Stimulated activated CD8-positive, alpha-beta memory T cell treated with anti-CD3 and anti-CD28 coated beads, Interleukin-15, amount 100 ng/mL, for 4 hours (primary cell): ENCODE results near the gene IZUMO2.
"Not testable (repeated sequence)": the region's sequence is repeated elsewhere in the genome, so short reads cannot be mapped to it uniquely, and the experiment has no call there.

Experiments used
- DNase-seq, 2 donors: peaks; one replicate each; pipeline ENCODE4 v3.0.0-alpha.2; 2020; ENCODE audit warnings: low read depth in 2 of 2

Gene IZUMO2

DNA sequence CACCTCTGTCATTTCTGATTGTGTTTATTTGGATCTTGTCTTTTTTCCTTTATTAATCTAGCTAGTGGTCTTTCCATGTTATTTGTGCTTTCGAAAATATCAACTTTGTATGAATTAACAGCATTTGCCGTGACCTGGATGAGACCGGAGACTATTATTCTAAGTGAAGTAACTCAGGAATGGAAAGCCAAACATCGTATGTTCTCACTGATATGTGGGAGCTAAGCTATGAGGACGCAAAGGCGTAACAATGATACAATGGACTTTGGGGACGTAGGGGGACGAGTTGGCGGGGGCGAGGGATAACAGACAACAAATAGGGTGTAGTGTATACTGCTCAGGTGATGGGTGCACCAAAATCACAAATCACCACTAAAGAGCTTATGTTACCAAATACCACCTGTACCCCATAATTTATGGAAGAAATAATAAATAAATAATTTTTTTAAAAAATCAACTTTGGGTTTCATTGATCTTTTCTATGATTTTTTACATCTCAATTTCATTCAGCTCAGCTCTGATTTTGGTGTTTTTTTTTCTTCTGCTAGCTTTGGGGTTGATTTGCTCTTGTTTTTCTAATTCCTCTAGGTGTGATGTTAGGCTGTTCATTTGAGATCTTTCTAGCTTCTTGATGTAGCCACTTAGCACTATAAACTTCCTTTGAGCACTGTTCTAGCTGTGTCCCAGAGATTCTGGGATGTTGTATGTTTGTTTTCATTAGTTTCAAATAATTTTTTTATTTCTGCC lies 27.1 kb downstream of the IZUMO2 start:
- not testable (repeated sequence) for DNase-seq

DNA sequence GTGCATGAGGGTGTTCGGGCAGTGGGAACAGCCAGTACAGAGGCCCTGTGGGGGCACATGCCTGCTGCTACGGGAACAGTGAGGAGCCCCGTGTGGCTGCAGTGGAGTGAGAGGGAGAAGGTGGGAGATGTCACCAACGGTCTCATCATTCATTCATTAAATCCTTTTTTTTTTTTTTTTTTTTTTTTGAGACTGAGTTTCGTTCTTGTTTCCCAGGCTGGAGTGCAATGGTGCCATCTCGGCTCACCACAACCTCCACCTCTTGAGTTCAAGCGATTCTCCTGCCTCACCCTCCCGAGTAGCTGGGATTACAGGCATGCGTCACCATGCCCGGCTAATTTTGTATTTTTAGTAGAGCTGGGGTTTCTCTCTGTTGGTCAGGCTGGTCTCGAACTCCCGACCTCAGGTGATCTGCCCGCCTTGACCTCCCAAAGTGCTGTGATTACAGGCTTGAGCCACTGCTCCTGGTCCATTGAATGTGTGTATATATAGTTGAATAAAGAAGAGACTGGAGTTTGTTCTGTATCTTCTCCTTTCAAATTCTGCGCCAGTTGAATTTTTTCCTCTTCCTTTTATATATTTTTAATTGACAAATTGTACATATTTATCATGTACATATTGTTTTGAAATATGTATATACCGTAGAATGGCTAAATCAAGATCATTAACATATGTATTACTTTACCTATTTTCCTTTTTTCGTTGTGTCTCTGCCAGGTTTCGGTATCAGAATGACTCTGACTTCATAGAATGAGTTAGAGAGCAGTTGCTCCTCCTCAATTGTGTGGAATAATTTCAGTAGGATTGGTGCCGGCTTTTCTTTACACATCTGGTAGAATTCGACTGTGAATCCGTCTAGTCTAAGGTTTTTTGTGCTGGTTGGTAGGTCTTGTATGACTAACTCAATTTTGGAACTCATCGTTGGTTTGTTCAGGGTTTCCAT lies 28.0 kb downstream of the IZUMO2 start:
- DNase-seq, result not testable (repeated sequence)

DNA sequence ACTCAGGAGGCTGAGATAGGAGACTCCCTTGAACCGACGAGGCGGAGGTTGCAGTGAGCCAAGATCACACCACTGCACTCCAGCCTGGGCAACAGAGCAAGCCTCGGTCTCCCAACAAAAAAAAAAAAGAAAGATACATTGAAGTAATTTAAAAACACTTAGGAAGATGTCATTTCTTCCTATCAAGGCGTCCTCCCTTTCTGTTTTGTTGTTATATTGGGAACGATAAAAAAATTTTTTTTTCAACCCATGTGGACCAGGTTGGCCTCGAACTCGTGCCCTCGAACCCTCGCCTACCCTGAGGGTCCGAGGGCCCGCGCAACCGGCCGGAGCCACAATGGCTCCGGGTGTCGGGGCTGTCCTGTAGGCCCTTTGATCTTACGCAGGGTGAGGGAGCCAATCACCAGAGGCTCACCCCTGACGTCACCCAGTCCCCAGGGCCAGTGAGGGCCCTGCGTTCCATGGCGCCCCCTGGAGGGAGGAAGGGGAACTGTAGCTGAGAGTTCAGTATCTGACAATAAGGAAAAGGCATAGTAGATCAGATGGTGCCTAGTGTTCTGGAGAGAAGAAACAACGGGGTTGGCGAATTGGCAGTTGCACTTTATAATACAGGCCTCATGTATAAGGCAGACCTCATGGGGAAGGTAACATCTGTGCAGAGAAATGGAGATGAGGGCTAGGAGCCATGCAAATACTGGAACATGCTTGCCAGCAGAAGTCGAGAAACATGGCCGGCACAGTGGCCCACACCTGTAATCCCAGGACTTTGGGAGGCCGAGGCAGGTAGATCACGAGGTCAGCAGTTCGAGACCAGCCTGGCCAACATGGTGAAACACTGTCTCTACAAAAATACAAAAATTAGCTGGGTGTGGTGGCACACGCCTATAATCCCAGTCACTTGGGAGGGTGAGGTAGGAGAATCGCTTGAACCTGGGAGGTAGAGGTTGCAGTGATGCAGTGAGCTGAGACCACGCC lies 29.3 kb downstream of the IZUMO2 start:
- not testable (repeated sequence) for DNase-seq

DNA sequence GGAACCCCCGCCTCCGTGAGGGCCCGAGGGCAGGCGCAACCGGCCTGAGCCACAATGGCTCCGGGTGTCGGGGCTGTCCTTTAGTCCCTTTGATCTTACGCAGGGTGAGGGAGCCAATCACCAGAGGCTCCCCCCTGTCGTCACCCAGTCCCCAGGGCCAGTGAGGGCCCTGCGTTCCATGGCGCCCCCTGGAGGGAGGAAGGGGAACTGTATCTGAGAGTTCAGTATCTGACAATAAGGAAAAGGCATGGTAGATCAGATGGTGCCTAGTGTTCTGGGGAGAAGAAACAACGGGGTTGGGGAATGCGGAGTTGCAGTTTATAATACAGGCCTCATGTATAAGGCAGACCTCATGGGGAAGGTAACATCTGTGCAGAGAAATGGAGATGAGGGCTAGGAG lies 59.1 kb downstream of the IZUMO2 start:
- not testable (repeated sequence) for DNase-seq

DNA sequence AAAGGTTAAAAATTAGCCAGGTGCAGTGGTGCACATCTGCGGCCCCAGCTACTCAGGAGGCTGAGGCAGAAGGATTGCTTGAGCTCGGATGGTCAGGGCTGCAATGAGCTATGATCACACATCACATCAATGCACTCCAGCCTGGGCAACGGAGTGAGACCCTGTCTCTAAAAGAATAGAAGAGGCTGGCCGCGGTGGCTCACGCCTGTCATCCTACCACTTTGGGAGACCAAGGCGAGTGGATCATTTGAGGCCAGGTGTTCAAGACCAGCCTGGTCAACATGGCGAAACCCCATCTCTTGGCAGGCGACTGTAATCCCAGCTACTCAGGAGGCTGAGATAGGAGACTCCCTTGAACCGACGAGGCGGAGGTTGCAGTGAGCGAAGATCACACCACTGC lies 59.7 kb downstream of the IZUMO2 start:
- DNase-seq, result not testable (repeated sequence)
